Measurements from ENCODE around the gene DPEP2NB.

Gene DPEP2NB

GRCh38 chr16:67969254-67970039 lies 46.3 kb downstream of the DPEP2NB start:
- no peak for DNase-seq (ENCODE audit: low read depth)
- H3K4me3 ChIP-seq (ENCODE audit: low read length) = peak overlapping the region; percentile 72
- no peak for TF ChIP-seq CTCF (conservative IDR thresholded peaks at IDR 0.05; ENCODE audit: low read length)

- H3K4me3 ChIP-seq (ENCODE audit: low read length) = peak within 1 kb of the TSS; percentile 99
- peak; percentile 76 for DNase-seq (ENCODE audit: low read depth)
- no peak for TF ChIP-seq CTCF (conservative IDR thresholded peaks at IDR 0.05; ENCODE audit: low read length)
These were observed 47.1 kb downstream of the DPEP2NB start, which contains the start of gene SLC12A4 for GRCh38 chr16:67968400-67969253. Gene SLC12A4, minus strand, starts transcription at chr16:67968637. Its CDS starts 84 bp downstream, at chr16:67968553.

DNA sequence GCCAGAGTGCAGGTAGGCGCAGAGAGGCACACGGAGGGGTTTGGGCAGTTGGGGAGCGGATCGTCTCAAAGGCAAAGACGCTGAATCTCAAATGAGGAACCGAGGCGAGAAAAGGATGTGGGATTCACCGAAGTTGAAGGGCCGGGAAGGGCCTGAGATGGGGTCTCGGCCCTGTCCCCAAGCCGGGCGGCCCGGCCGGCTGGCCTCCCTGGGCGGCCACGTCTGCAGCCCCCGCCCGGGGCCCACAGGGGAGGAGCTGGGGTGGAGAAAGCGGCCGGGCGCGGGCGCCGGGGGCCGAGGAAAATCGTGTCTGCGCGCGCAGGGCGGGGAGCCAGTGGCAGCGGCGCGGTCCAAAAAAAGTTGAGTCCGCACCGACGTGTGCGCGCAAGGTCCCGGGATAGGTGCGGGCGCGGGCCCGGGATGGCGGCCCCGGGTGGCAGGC lies 47.7 kb downstream of the DPEP2NB start:
- peak overlapping the region; percentile 99 for H3K4me3 ChIP-seq (ENCODE audit: low read length)
- TF ChIP-seq CTCF (conservative IDR thresholded peaks at IDR 0.05; ENCODE audit: low read length) = no peak
- peak; percentile 42 for DNase-seq (ENCODE audit: low read depth)

GRCh38 chr16:67967183-67967957 lies 48.3 kb downstream of the DPEP2NB start:
- DNase-seq (ENCODE audit: low read depth) = peak; percentile 34
- TF ChIP-seq CTCF (conservative IDR thresholded peaks at IDR 0.05; ENCODE audit: low read length) = no peak
- H3K4me3 ChIP-seq (ENCODE audit: low read length) = peak overlapping the region; percentile 99

GRCh38 chr16:67966549-67967182 lies 49.0 kb downstream of the DPEP2NB start:
- peak; percentile 68 for DNase-seq (ENCODE audit: low read depth)
- peak overlapping the region; percentile 99 for H3K4me3 ChIP-seq (ENCODE audit: low read length)
- TF ChIP-seq CTCF (conservative IDR thresholded peaks at IDR 0.05; ENCODE audit: low read length) = no peak
